OCI-LY7 (cell line): Measurements from ENCODE around the gene CCDC170. TPM values are rescaled to one million over a fixed set of nuclear protein-coding genes. Genes with fewer than 3 reads are reported as not detected.

Experiments
- BruUV-seq: library from RNA; stranded (reverse); fragments of 400-500 nt; replicated peaks from 2 replicates; lab custom pipeline; 2021; lab: Mats Ljungman, UMichigan
- CTCF ChIA-PET: fragments of 300-600 bp; sonication (Branson Sonifier 250); formaldehyde crosslinking; loops from one replicate; lab custom pipeline; 2022; ENCODE audit warnings: antibody characterized with exemption; ENCODE audit not compliant: unreplicated experiment; lab: Charles Lee
- POLR2A ChIA-PET: fragments of 300-600 bp; sonication (Branson Sonifier 250); formaldehyde crosslinking; loops from one replicate; lab custom pipeline; 2022; ENCODE audit warnings: antibody characterized with exemption; lab: Charles Lee
- DNase-seq: peaks from one replicate; pipeline ENCODE4 v3.0.0-alpha.2; 2015; ENCODE audit warnings: low spot score
- H2AFZ ChIP-seq: fragments of 200-600 bp; sonication (generic), shearing (Covaris generic); 2 replicates; pipeline ENCODE4 v1.6.1; 2014; ENCODE audit warnings: mild to moderate bottlenecking, antibody characterized with exemption, low read length, moderate library complexity
- H3K27ac ChIP-seq: fragments of 200-600 bp; sonication (generic); 2 replicates; pipeline ENCODE4 v1.5.1; 2014; ENCODE audit warnings: mixed run types, low read depth, mild to moderate bottlenecking, moderate library complexity, low read length, inconsistent platforms; ENCODE audit not compliant: poor library complexity, severe bottlenecking
- H3K36me3 ChIP-seq: fragments of 200-600 bp; sonication (generic); 2 replicates; pipeline ENCODE4 v1.6.1; 2014; ENCODE audit warnings: mild to moderate bottlenecking, antibody characterized with exemption, low read length, moderate library complexity, mixed read lengths; ENCODE audit not compliant: insufficient read depth
- H3K4me1 ChIP-seq: fragments of 200-600 bp; sonication (generic); 2 replicates; pipeline ENCODE4 v1.5.1; 2014; ENCODE audit warnings: mild to moderate bottlenecking, low read length; ENCODE audit not compliant: insufficient read depth, poor library complexity, severe bottlenecking
- H3K4me2 ChIP-seq: fragments of 200-600 bp; sonication (generic); 2 replicates; pipeline ENCODE4 v1.6.1; 2014; ENCODE audit warnings: mild to moderate bottlenecking, low read length
- H3K4me3 ChIP-seq: fragments of 200-600 bp; sonication (generic); 2 replicates; pipeline ENCODE4 v1.5.1; 2014; ENCODE audit warnings: mild to moderate bottlenecking, low read depth, low read length; ENCODE audit not compliant: poor library complexity, severe bottlenecking
- H3K79me2 ChIP-seq: fragments of 200-600 bp; sonication (generic); 2 replicates; pipeline ENCODE4 v1.6.1; 2016; ENCODE audit warnings: low read depth, mild to moderate bottlenecking, low read length, moderate library complexity, mixed read lengths; ENCODE audit not compliant: insufficient read depth
- H3K9me2 ChIP-seq: fragments of 200-600 bp; sonication (generic); 2 replicates; pipeline ENCODE4 v1.6.1; 2016; ENCODE audit warnings: mild to moderate bottlenecking, low read length, mixed read lengths; ENCODE audit not compliant: insufficient read depth
- H3K9me3 ChIP-seq: fragments of 200-600 bp; sonication (generic); 2 replicates; pipeline ENCODE4 v1.6.1; 2014; ENCODE audit warnings: mild to moderate bottlenecking, mixed run types, low read length, mixed read lengths
- H4K20me1 ChIP-seq: fragments of 200-600 bp; sonication (generic); 2 replicates; pipeline ENCODE4 v1.6.1; 2014; ENCODE audit warnings: mild to moderate bottlenecking, antibody characterized with exemption, low read length, moderate library complexity, mixed read lengths; ENCODE audit not compliant: insufficient read depth
- CTCF ChIP-seq: fragments of 200-600 bp; sonication (generic); conservative IDR thresholded peaks from 2 replicates; pipeline ENCODE4 v1.5.1; 2014; ENCODE audit warnings: mild to moderate bottlenecking, antibody characterized with exemption, low read length, moderate library complexity, mixed read lengths
- EZH2phosphoT487 ChIP-seq: fragments of 200-600 bp; sonication (generic); IDR thresholded peaks from 2 replicates; pipeline ENCODE4 v1.6.1; 2018; ENCODE audit warnings: low read depth, borderline replicate concordance, mild to moderate bottlenecking, mixed run types, antibody characterized with exemption, low read length, moderate library complexity, mixed read lengths
- intact Hi-C: fragments of 100-400 bp; cut with micrococcal nuclease; formaldehyde crosslinking; loops from one replicate; pipeline ENCODE4 v1.10.0; 2022; ENCODE audit not compliant: unreplicated experiment
- total RNA-seq, 2 experiments: library from RNA; depleted of rRNA in 1 of 2; stranded (reverse); fragments of >200 nt in 1 of 2; shearing (Covaris generic) in 1 of 2; gene quantifications; 2 replicates each; pipeline ENCODE4 v1.2.3, GENCODE V29; 2014 to 2022

CCDC170 gene
- total RNA-seq, 2 experiments from 2014 or later = not detected

- H2AFZ ChIP-seq = no peak overlapping the region
- no peak overlapping the region for H3K27ac ChIP-seq
- H3K79me2 ChIP-seq = no peaks in the 10 kb centered on the region
- H3K9me2 ChIP-seq = no peaks in the 10 kb centered on the region
- H3K4me1 ChIP-seq = no peaks in the 10 kb centered on the region
- intact Hi-C loops = no loop called here
- no peaks in the 10 kb centered on the region for H4K20me1 ChIP-seq
- no peak for DNase-seq
- no peak overlapping the region for H3K4me2 ChIP-seq
- no peaks in the 10 kb centered on the region for H3K9me3 ChIP-seq
- ChIA-PET POLR2A (interaction anchor here (0.7 kb wide), 2 partner anchors 23 to 449 kb away, joined by 3 to 4 read pairs; no protein-coding TSS in a partner anchor), CTCF (no interaction called here)
- no TSS peak for BruUV-seq
- no peak overlapping the region for H3K4me3 ChIP-seq
- no peak for TF ChIP-seq EZH2phosphoT487
- no peak for TF ChIP-seq CTCF
- H3K36me3 ChIP-seq = no peaks in the 10 kb centered on the region
Measured at GRCh38 chr6:151551223-151551857, 57.5 kb downstream of the CCDC170 start.

GRCh38 chr6:151553416-151554165, 59.8 kb downstream of the CCDC170 start:
- no peak for TF ChIP-seq EZH2phosphoT487
- TF ChIP-seq CTCF = no peak
- Histone ChIP-seq H4K20me1 (no peaks in the 10 kb centered on the region), H3K79me2 (no peaks in the 10 kb centered on the region), H3K9me2 (no peaks in the 10 kb centered on the region), H2AFZ (no peak overlapping the region), H3K27ac (no peak overlapping the region), H3K36me3 (no peaks in the 10 kb centered on the region), H3K4me1 (no peaks in the 10 kb centered on the region), H3K4me2 (no peak overlapping the region), H3K4me3 (no peak overlapping the region), H3K9me3 (no peaks in the 10 kb centered on the region)
- no TSS peak for BruUV-seq
- no peak for DNase-seq
- POLR2A ChIA-PET = interaction anchor here (0.7 kb wide), 1 partner anchor 44 kb away, joined by 3 read pairs; no protein-coding TSS in a partner anchor
- CTCF ChIA-PET = no interaction called here
- intact Hi-C loops = no loop called here

- Histone ChIP-seq H3K27ac (no peak overlapping the region), H3K36me3 (no peaks in the 10 kb centered on the region), H3K4me1 (no peaks in the 10 kb centered on the region), H4K20me1 (no peaks in the 10 kb centered on the region), H3K4me3 (no peak overlapping the region), H3K9me3 (no peaks in the 10 kb centered on the region), H3K9me2 (no peaks in the 10 kb centered on the region), H2AFZ (no peak overlapping the region), H3K79me2 (no peaks in the 10 kb centered on the region), H3K4me2 (no peak overlapping the region)
- intact Hi-C loops = no loop called here
- BruUV-seq = no TSS peak
- TF ChIP-seq CTCF (no peak), EZH2phosphoT487 (no peak)
- ChIA-PET CTCF (no interaction called here), POLR2A (no interaction called here)
- DNase-seq = no peak
Measured at GRCh38 chr6:151561238-151561637, 67.4 kb downstream of the CCDC170 start.
